ENCODE results near the gene AGXT2.
A peak's percentile ranks its signal among the peaks of the same experiment; 100 is the strongest.
"Not testable (repeated sequence)": the region's sequence is repeated elsewhere in the genome, so short reads cannot be mapped to it uniquely, and the experiment has no call there.

AGXT2 gene

DNA sequence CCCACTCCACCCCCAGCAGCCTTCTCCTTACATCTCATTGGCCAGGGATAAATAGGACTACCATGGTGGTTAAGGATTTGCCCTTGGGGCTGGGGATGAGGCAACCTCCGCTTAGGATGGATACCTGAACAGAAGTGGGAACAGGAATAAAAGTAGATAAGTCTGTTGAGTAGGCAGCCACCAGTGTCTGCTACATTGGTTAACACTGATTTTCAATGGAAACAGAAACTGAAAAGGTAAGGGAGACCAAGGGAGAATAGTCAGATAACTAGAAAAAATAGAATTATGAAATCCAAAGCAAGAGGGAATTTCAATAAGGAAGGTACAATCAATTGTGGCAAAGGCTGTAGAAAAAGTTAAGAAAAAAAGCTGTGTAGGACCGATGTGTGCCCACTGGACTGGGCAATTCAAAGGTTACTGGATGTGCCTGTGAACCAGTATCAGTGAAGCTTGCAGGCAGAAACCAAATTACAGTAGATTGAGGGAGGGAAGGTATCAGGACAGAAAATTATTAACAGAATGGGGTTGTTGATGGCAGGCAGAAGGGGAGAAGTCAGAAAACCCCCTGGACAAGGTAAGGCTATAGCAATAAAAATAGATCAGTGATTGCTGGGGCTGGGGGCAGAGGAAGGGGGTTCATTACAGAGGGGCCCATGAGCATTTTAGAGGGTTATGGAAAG, 69.7 kb downstream of the AGXT2 start:
- H3K4me3 ChIP-seq (ENCODE audit: low read depth, low read length): no peak overlapping the region
- no peak for DNase-seq (ENCODE audit: low read depth)
- TF ChIP-seq, protein P1, sequence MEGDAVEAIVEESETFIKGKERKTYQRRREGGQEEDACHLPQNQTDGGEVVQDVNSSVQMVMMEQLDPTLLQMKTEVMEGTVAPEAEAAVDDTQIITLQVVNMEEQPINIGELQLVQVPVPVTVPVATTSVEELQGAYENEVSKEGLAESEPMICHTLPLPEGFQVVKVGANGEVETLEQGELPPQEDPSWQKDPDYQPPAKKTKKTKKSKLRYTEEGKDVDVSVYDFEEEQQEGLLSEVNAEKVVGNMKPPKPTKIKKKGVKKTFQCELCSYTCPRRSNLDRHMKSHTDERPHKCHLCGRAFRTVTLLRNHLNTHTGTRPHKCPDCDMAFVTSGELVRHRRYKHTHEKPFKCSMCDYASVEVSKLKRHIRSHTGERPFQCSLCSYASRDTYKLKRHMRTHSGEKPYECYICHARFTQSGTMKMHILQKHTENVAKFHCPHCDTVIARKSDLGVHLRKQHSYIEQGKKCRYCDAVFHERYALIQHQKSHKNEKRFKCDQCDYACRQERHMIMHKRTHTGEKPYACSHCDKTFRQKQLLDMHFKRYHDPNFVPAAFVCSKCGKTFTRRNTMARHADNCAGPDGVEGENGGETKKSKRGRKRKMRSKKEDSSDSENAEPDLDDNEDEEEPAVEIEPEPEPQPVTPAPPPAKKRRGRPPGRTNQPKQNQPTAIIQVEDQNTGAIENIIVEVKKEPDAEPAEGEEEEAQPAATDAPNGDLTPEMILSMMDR (conservative IDR thresholded peaks at IDR 0.05; ENCODE audit: low read depth, low read length): no peak

GRCh38 chr5:34976347-34976746, 71.4 kb downstream of the AGXT2 start:
- TF ChIP-seq, protein P1 (conservative IDR thresholded peaks at IDR 0.05; ENCODE audit: low read depth, low read length): no peak
- peak; percentile 36 for DNase-seq (ENCODE audit: low read depth)
- H3K4me3 ChIP-seq (ENCODE audit: low read depth, low read length): no peak overlapping the region

DNA sequence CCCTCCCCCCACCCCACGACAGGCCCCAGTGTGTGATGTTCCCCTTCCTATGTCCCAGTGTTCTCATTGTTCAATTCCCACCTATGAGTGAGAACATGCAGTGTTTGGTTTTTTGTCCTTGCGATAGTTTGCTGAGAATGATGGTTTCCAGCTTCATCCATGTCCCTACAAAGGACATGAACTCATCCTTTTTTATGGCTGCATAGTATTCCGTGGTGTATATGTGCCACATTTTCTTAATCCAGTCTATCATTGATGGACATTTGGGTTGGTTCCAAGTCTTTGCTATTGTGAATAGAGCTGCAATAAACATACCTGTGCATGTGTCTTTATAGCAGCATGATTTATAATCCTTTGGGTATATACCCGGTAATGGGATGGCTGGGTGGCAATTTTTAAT, 76.1 kb downstream of the AGXT2 start:
- not testable (repeated sequence) for DNase-seq (ENCODE audit: low read depth)

DNA sequence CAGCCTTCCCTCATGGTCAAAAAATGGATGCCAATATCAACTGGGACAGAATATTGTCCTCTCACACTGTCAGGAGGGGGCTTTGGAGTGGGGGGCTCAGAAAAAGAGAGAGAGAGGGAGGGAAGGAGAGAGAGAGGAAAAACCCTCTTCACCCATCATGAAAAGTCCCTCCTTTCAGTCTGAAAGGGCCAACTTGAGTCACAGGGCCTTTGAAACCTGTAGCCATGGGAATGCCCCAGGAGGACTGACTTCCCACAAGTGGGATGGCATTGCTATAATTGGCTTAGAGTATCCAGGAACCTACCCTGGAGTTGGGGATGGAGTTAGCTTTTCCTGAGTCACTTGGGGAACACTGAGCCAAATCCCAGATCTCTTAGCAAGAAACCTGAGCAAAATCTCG, 77.2 kb downstream of the AGXT2 start:
- DNase-seq (ENCODE audit: low read depth): no peak
- TF ChIP-seq, protein P1 (conservative IDR thresholded peaks at IDR 0.05; ENCODE audit: low read depth, low read length): no peak
- no peak overlapping the region for H3K4me3 ChIP-seq (ENCODE audit: low read depth, low read length)

More for the DNA sequence above, 76.1 kb downstream of the AGXT2 start:
- not testable (repeated sequence) for H3K4me3 ChIP-seq (ENCODE audit: low read depth, low read length)

DNA sequence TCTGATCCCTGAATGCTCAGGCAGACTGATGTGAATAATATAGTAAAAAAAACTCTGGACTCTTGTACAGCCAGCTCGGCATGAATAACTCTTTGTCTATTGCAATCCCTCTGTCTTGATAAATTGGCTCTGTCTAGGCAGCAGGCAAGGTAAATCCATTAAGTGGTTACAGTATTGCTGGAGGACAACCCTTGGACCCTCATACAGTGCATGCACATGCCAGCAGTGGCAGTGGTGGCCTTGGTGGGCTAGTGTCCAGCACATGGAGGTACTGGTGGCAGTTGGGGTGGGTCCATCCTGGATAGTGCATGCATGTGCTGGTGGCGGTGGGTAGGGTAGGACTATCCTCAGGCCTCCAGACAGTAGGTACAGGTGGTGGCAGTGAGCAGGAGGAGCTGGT, 79.5 kb downstream of the AGXT2 start:
- TF ChIP-seq, protein P1 (conservative IDR thresholded peaks at IDR 0.05; ENCODE audit: low read depth, low read length): no peak

GRCh38 chr5:34967540-34967939, 80.2 kb downstream of the AGXT2 start:
- DNase-seq (ENCODE audit: low read depth): no peak
- TF ChIP-seq, protein P1 (conservative IDR thresholded peaks at IDR 0.05; ENCODE audit: low read depth, low read length): no peak
- no peak overlapping the region for H3K4me3 ChIP-seq (ENCODE audit: low read depth, low read length)

More for the DNA sequence above, 79.5 kb downstream of the AGXT2 start:
- DNase-seq (ENCODE audit: low read depth): no peak
- H3K4me3 ChIP-seq (ENCODE audit: low read depth, low read length): no peak overlapping the region

GRCh38 chr5:34959323-34959722, 88.4 kb downstream of the AGXT2 start:
- DNase-seq (ENCODE audit: low read depth): peak; percentile 93
- H3K4me3 ChIP-seq (ENCODE audit: low read depth, low read length): no peak overlapping the region
- TF ChIP-seq, protein P1 (conservative IDR thresholded peaks at IDR 0.05; ENCODE audit: low read depth, low read length): no peak
